Muscle of leg (tissue), 11 donors: ENCODE data around the gene LPIN1. TPM values are rescaled to one million over a fixed set of nuclear protein-coding genes. Genes with fewer than 3 reads are reported as not detected.

Source experiments
- DNase-seq: peaks from one replicate; pipeline ENCODE4 v3.0.0; 2013
- H3K27ac ChIP-seq: one replicate; pipeline ENCODE4 v1.5.1; 2013; ENCODE audit warnings: mild to moderate bottlenecking, low read length, control low read depth
- H3K27me3 ChIP-seq: one replicate; pipeline ENCODE4 v1.6.1; 2013; ENCODE audit warnings: low read length; ENCODE audit not compliant: control insufficient read depth, insufficient read depth
- H3K36me3 ChIP-seq: one replicate; pipeline ENCODE4 v1.6.1; 2013; ENCODE audit warnings: low read length; ENCODE audit not compliant: control insufficient read depth, insufficient read depth
- H3K4me1 ChIP-seq: one replicate; pipeline ENCODE4 v1.6.1; 2013; ENCODE audit warnings: low read length; ENCODE audit not compliant: control insufficient read depth, insufficient read depth
- H3K4me3 ChIP-seq: one replicate; pipeline ENCODE4 v1.5.1; 2013; ENCODE audit warnings: low read length, control low read depth
- H3K9me3 ChIP-seq: replicated peaks from 2 replicates; pipeline ENCODE4 v1.6.1; 2013; ENCODE audit warnings: low read depth, low read length; ENCODE audit not compliant: control insufficient read depth
- WGBS: methylation state at CpG from one replicate; pipeline ENCODE4 v1.1.5; 2013; ENCODE audit warnings: missing lambda C conversion rate; ENCODE audit not compliant: insufficient coverage; 5-methylcytosine and 5-hydroxymethylcytosine counted together
- polyA plus RNA-seq, 8 donors: library from polyadenylated mRNA; unstranded; fragments of 120-200 nt; gene quantifications; one replicate each; pipeline versions ENCODE4 v1.2.1 to v1.2.3, GENCODE V29; 2013; ENCODE audit warnings: inconsistent platforms in 1 of 8, low replicate concordance in 1 of 8; ENCODE audit not compliant: insufficient read length in 8 of 8, insufficient read depth in 1 of 8
- total RNA-seq: library from RNA; stranded (reverse); fragments of 120-200 nt; gene quantifications from one replicate; pipeline ENCODE4 v1.2.4, GENCODE V29; 2013

LPIN1 gene
- total and polyA plus RNA-seq, 9 donors = 12.9 to 20.2 (median 16.0) TPM

GRCh38 chr2:11790228-11790627 lies 43.8 kb downstream of the LPIN1 start:
- no peak for DNase-seq
- Histone ChIP-seq H3K4me1 (peaks cover under 1% of the 10 kb centered on the region), H3K27ac (no peak overlapping the region), H3K27me3 (no peaks in the 10 kb centered on the region), H3K4me3 (no peak overlapping the region), H3K36me3 (peaks cover 63% of the 10 kb centered on the region), H3K9me3 (no peaks in the 10 kb centered on the region)
- 87% methylated on average over 7 of the region's 7 CpGs for WGBS

- Histone ChIP-seq H3K4me3 (no peak overlapping the region), H3K4me1 (no peaks in the 10 kb centered on the region), H3K9me3 (no peaks in the 10 kb centered on the region), H3K27me3 (no peaks in the 10 kb centered on the region), H3K36me3 (peaks cover 54% of the 10 kb centered on the region), H3K27ac (no peak overlapping the region)
- no peak for DNase-seq
- no CpG with 5 or more reads among the region's 2 CpGs for WGBS
These were observed 49.2 kb downstream of the LPIN1 start for GRCh38 chr2:11795590-11795989.

- peaks cover 54% of the 10 kb centered on the region for H3K36me3 ChIP-seq
- H3K4me3 ChIP-seq = no peak overlapping the region
- no peaks in the 10 kb centered on the region for H3K9me3 ChIP-seq
- 93% methylated on average over 9 of the region's 18 CpGs for WGBS
- no peak overlapping the region for H3K27ac ChIP-seq
- no peaks in the 10 kb centered on the region for H3K4me1 ChIP-seq
- no peaks in the 10 kb centered on the region for H3K27me3 ChIP-seq
- DNase-seq = no peak
These were observed 50.0 kb downstream of the LPIN1 start for GRCh38 chr2:11796190-11797171.

GRCh38 chr2:11797846-11798245 lies 51.4 kb downstream of the LPIN1 start:
- H3K9me3 ChIP-seq = no peaks in the 10 kb centered on the region
- H3K36me3 ChIP-seq = peaks cover 50% of the 10 kb centered on the region
- H3K4me3 ChIP-seq = no peak overlapping the region
- H3K27me3 ChIP-seq = no peaks in the 10 kb centered on the region
- H3K27ac ChIP-seq = no peak overlapping the region
- no peaks in the 10 kb centered on the region for H3K4me1 ChIP-seq
- no peak for DNase-seq
- WGBS = 92% methylated on average over 5 of the region's 6 CpGs

GRCh38 chr2:11798701-11799435 lies 52.4 kb downstream of the LPIN1 start:
- H3K27me3 ChIP-seq = no peaks in the 10 kb centered on the region
- 67% methylated on average over 9 of the region's 15 CpGs for WGBS
- H3K9me3 ChIP-seq = no peaks in the 10 kb centered on the region
- H3K36me3 ChIP-seq = peaks cover 50% of the 10 kb centered on the region
- H3K27ac ChIP-seq = no peak overlapping the region
- no peak for DNase-seq
- H3K4me3 ChIP-seq = no peak overlapping the region
- H3K4me1 ChIP-seq = no peaks in the 10 kb centered on the region

GRCh38 chr2:11799826-11800225 lies 53.4 kb downstream of the LPIN1 start:
- Histone ChIP-seq H3K9me3 (no peaks in the 10 kb centered on the region), H3K27ac (no peak overlapping the region), H3K4me3 (no peak overlapping the region), H3K36me3 (peaks cover 55% of the 10 kb centered on the region), H3K27me3 (no peaks in the 10 kb centered on the region), H3K4me1 (no peaks in the 10 kb centered on the region)
- 82% methylated on average over 5 of the region's 8 CpGs for WGBS
- DNase-seq = no peak

- DNase-seq = no peak
- no peak overlapping the region for H3K4me3 ChIP-seq
- no peak overlapping the region for H3K27ac ChIP-seq
- no peaks in the 10 kb centered on the region for H3K27me3 ChIP-seq
- WGBS = 86% methylated on average over 2 of the region's 11 CpGs
- H3K4me1 ChIP-seq = no peaks in the 10 kb centered on the region
- H3K36me3 ChIP-seq = peaks cover 47% of the 10 kb centered on the region
- H3K9me3 ChIP-seq = no peaks in the 10 kb centered on the region
These were observed 56.4 kb downstream of the LPIN1 start for GRCh38 chr2:11802782-11803191.

GRCh38 chr2:11805024-11805423 lies 58.6 kb downstream of the LPIN1 start:
- no peak overlapping the region for H3K27ac ChIP-seq
- WGBS = 96% methylated on average over 5 of the region's 6 CpGs

GRCh38 chr2:11805920-11806319 lies 59.5 kb downstream of the LPIN1 start:
- H3K4me3 ChIP-seq = no peak overlapping the region
- no peak overlapping the region for H3K27ac ChIP-seq
- H3K4me1 ChIP-seq = peaks cover 2% of the 10 kb centered on the region
- peaks cover 44% of the 10 kb centered on the region for H3K36me3 ChIP-seq
- no peaks in the 10 kb centered on the region for H3K9me3 ChIP-seq
- no peak for DNase-seq
- WGBS = 94% methylated on average over 3 of the region's 6 CpGs
- no peaks in the 10 kb centered on the region for H3K27me3 ChIP-seq

More at GRCh38 chr2:11805024-11805423, 58.6 kb downstream of the LPIN1 start:
- H3K4me3 ChIP-seq = no peak overlapping the region
- no peaks in the 10 kb centered on the region for H3K9me3 ChIP-seq
- H3K4me1 ChIP-seq = no peaks in the 10 kb centered on the region
- H3K36me3 ChIP-seq = peaks cover 44% of the 10 kb centered on the region
- DNase-seq = no peak
- H3K27me3 ChIP-seq = no peaks in the 10 kb centered on the region
